Tongue (tissue), 2 donors: ENCODE data around the gene LONP1. TPM values are rescaled to one million over a fixed set of nuclear protein-coding genes. Genes with fewer than 3 reads are reported as not detected.
A peak's percentile ranks its signal among the peaks of the same experiment; 100 is the strongest.
"Not testable (repeated sequence)": the region's sequence is repeated elsewhere in the genome, so short reads cannot be mapped to it uniquely, and the experiment has no call there.

ENCODE experiments used
- DNase-seq: peaks from one replicate; pipeline ENCODE4 v3.0.0-alpha.2; 2015
- total RNA-seq: library from RNA; depleted of rRNA; stranded (reverse); fragments of >200 nt; gene quantifications from one replicate; pipeline ENCODE4 v1.2.3, GENCODE V29; 2014

The LONP1 gene, protein sequence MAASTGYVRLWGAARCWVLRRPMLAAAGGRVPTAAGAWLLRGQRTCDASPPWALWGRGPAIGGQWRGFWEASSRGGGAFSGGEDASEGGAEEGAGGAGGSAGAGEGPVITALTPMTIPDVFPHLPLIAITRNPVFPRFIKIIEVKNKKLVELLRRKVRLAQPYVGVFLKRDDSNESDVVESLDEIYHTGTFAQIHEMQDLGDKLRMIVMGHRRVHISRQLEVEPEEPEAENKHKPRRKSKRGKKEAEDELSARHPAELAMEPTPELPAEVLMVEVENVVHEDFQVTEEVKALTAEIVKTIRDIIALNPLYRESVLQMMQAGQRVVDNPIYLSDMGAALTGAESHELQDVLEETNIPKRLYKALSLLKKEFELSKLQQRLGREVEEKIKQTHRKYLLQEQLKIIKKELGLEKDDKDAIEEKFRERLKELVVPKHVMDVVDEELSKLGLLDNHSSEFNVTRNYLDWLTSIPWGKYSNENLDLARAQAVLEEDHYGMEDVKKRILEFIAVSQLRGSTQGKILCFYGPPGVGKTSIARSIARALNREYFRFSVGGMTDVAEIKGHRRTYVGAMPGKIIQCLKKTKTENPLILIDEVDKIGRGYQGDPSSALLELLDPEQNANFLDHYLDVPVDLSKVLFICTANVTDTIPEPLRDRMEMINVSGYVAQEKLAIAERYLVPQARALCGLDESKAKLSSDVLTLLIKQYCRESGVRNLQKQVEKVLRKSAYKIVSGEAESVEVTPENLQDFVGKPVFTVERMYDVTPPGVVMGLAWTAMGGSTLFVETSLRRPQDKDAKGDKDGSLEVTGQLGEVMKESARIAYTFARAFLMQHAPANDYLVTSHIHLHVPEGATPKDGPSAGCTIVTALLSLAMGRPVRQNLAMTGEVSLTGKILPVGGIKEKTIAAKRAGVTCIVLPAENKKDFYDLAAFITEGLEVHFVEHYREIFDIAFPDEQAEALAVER
- 55.7 TPM for total RNA-seq

DNA sequence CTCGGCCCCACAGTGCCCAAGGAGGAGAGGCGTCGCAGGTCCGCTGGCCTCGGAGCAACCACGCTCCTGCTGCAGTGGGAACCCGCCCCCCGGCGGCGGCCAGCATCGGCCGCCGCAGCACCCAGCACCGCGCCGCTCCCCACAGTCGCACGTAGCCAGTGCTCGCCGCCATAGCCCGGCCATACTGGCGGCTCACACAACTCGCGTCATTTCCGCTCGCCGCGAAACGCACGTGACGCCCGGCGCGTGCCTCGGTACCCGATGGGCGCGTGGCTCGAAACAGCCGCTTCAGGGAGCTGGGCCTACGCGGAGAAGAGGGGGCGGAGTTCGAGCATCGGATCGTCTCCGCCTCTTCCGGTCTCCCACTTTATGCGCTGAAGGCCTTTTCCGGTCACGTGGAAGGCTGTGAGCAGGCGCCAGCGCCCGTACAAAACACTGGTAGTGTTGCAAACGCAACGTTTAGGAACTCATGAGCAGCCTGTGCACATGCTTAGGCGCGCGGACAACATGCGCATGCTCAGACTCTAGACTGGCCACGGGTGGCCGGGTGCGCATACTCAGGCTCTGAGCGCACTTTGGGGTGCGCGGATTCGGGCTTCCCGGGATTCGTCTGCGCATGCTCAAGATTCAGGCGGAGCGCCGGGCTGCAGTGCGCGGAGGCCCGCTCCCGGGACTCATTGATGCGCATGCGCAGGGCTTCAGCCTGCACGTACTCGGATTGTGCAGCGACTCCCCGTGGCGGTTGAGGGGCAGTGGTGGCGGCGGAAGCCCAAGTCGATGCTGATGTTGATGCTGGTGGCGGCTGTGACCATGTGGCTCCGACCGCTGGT is at the start of gene LONP1, which contains the start of gene CATSPERD:
LONP1 (minus strand) TSS at position 186 of the 830 bp plus-strand sequence; CDS start at position 172, 14 bp downstream.
CATSPERD (plus strand) TSS at position 677 of the 830 bp plus-strand sequence; CDS start at position 778, 101 bp downstream.
- peak; percentile 100 for DNase-seq

DNA sequence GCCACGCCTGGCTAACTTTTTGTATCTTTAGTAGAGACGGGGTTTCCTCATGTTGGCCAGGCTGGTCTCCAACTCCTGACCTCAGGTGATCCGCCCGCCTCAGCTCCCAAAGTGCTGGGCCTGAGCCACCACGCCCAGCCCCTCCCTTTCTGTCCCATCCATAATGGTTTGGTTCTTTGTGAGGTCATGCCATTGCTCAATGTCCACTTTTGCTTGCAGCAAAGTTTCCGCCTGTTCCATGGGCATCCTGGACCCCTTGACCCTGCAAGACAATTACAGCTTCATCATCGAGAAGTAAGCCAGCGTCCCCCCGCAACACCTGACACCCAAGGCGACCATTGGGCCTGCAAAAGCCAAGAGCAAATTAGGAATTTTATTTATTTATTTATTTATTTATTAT is 48.0 kb upstream of the LONP1 start:
- no peak for DNase-seq

DNA sequence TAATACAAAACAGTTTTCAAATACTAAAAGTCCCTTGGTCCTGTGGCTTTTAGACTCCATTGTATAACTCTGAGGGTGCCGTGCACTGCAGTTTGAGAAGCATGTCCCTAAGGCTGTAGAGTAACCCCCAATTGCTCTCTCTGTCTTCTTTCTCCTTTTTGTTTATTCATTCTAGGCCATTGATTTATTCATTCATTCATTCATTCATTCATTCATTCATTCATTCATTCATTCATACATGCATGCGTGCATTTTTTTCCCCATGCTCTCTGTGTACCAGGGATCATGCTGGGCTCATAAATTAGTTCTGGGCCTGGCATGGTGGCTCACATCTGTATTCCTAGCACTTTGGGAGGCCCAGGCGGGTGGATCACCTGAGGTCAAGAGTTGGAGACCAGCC is 45.3 kb upstream of the LONP1 start:
- no peak for DNase-seq

DNA sequence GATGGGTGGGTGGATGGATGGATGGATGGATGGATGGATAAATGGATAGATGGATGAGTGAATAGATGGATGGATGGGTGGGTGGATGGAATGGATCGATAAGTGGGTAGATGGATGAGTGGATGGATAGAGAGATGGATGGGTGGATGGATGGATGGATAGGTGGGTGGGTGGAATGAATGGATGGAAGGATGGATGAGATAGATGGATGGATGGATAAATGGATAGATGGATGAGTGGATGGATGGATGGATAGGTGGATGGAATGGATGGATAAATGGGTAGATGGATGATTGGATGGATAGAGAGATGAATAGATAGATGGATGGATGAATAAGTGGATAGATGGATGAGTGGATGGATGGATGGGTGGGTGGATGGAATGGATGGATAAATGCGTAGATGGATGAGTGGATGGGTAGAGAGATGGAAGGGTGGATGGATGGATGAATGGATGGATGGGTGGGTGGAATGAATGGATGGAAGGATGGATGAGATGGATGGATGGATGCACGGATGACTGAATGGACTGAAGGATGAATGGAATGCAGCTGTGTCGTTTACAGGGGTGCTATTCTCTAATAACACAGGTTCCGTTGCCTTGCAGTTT is 42.8 kb upstream of the LONP1 start:
- no peak for DNase-seq

DNA sequence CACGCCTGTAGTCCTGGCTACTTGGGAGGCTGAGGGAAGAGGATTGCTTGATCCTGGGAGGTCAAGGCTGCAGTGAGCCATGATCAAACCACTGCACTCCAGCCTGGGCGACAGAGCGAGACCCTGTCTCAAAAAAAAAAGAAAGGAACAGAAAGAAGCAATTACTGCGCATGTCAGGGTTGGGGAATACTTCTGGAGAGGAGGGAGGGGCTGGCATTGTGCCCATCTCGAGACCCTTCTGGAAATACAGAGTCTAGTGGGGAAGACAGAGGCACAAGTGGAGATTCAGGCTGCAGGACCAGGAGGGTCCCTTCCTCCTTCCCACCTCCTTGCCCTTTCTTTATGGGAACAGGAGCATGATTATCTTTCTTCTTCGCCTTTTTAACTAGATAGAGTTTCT is 33.8 kb upstream of the LONP1 start:
- DNase-seq: no peak

DNA sequence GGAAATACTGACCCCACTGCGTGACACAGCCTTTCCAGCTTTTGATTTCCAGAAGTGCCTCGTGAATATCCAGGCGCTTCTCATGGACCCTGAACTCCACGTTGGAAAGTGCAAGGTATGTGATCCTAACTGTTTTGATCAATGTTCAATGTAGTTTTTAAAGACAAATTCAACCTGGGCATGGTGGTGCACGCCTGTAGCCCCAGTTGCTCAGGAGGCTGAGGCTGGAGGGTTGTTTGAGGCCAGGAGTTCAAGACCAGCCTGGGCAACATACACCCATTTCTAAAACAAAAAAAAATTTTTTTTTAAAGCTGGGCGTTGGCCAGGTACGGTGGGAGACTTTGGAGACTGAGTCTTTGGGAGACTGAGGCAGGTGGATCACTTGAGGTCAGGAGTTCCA is 31.8 kb upstream of the LONP1 start:
- DNase-seq: no peak

DNA sequence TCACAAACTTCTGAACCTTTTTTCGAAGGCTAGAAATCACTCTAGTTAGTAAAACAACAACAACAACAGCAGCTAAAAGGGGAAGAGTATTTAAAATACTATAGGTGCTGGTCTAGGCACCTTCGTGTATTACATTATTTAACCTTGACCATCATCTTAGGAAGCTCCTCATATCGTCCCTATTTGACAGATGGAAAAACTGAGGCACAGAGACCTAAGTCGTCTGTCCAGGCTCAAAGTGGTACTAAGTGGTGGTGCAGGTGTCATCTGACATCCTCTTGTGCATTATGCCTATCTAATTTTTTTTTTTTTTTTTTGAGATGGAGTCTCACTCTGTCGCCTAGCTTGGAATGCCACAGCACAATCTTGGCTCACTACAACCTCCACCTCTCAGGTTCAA is 29.6 kb upstream of the LONP1 start:
- no peak for DNase-seq

DNA sequence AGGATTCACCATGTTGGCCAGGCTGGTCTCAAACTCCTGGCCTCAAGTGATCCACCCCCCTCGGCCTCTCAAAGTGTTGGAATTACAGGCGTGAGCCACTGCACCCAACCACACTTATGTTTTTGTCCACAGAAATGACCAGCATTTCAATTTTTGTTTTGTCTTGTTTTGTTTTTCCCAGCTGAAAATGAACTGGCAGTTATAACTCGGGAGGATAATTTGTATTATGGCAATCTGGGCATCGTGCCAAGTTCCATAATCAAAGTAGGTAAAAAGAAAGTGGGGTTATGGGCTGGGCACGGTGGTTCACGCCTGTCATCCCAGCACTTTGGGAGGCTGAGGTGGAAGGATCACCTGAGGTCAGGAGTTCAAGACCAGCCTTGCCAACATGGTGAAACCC is 29.0 kb upstream of the LONP1 start:
- not testable (repeated sequence) for DNase-seq

DNA sequence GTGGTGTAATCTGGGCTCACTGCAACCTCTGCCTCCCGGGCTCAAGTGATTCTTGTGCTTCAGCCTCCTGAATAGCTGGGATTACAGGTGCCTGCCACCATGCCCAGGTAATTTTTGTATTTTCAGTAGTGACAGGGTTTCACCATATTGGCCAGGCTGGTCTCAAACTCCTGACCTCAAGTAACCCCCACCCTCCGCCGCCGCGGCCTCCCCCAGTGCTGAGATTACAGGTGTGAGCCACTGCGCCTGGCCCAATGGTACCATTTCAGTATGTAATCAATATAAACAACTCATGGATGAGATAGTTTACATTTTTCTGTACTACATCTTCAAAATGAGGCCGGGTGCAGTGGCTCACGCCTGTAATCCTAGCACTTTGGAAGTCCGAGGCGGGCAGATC is 25.1 kb upstream of the LONP1 start:
- not testable (repeated sequence) for DNase-seq

DNA sequence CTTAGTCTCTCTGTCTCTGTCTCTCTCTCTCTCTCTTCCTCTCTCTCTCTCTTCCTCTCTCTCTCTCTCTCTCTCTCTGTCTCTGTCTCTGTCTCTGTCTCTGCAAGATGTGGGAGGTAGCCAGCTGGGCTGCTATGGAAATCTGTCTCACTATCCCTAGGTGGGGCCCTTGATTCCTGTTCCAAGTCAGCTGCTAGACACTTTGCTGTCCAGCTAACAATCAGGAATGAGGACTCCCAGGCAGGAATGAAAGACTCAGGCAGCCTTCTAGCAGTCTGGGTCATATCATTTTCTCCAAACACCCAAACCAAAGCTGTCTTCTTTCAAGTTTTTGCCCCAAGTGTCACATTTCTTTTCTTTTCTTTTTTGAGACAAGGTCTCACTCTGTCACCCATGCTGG is 23.7 kb upstream of the LONP1 start:
- no peak for DNase-seq

DNA sequence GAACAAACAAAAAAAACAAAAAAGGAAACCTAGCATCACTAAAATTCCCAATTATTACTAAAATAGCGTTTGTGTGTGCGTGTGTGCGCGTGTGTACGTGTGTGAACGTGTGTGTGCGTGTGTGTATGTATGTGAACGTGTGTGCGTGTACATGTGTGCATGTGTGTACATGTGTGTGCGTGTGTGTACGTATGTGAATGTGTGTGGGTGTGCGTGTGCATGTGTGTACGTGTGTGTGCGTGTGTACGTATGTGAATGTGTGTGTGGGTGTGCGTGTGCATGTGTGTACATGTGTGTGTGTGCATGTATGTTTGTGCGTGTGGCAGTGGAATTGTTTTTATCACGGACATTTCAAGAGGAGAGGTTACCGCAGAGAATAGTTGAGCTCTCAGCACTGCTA is 22.1 kb upstream of the LONP1 start:
- no peak for DNase-seq

DNA sequence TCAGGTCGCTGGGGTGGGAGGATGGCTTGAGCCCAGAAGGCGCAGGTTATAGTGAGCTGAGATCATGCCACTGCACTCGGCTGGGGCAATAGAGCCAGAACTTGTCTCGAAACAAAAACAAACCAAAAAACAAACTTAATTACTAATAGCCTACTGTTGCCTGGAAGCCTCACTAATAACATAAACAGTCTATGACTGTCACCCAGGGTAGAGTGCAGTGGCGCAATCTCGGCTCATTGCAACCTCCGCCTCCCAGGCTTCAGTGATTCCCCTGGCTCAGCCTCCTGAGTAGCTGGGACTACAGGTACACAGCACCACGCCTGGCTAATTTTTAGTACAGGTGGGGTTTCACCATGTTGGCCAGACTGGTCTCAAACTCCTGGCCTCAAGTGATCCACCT is 18.5 kb upstream of the LONP1 start:
- DNase-seq: no peak

DNA sequence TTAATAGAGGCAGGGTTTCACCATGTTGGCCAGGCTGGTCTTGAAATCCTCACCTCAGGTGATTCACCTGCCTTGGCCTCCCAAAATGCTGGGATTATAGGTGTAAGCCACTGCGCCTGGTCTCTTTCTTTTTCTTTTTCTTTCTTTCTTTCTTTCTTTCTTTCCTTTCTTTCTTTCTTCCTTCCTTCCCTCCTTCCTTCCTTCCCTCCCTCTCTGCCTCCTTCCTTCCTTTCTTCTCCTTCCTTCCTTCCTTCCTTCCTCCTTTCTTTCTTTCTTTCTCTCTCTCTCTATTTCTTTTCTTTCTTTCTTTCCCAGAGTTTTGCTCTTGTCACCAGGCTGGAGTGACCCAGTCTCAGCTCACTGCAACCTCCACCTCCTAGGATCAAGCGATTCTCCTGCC is 13.2 kb upstream of the LONP1 start:
- DNase-seq: not testable (repeated sequence)

DNA sequence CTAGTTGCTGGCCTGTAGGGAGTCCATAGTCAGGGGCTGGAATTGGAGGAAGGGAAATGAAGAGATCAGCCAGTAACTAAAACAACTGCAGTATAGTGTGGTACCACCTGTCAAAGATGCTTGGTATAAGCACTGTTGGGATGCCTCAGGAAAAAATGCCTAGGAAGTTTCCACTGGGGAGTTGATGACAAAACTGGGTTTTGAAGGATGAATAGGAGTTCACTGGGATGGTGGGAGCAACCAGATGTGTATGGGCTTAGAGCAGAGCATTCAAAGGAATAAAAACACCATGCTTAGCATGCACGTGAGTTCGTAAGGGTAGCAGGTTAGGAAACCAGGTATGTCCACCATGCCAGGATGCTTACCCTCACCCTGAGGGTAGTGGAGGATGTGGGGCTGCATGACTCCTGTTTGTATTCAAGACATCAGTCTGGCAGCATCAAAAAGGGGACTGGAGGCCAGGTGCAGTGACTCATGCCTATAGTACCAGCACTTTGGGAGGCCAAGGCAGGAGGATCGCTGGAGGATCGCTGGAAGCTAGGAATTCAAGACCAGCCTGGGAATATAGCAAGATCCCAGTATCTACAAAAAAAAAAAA is 7.6 kb upstream of the LONP1 start:
- no peak for DNase-seq

DNA sequence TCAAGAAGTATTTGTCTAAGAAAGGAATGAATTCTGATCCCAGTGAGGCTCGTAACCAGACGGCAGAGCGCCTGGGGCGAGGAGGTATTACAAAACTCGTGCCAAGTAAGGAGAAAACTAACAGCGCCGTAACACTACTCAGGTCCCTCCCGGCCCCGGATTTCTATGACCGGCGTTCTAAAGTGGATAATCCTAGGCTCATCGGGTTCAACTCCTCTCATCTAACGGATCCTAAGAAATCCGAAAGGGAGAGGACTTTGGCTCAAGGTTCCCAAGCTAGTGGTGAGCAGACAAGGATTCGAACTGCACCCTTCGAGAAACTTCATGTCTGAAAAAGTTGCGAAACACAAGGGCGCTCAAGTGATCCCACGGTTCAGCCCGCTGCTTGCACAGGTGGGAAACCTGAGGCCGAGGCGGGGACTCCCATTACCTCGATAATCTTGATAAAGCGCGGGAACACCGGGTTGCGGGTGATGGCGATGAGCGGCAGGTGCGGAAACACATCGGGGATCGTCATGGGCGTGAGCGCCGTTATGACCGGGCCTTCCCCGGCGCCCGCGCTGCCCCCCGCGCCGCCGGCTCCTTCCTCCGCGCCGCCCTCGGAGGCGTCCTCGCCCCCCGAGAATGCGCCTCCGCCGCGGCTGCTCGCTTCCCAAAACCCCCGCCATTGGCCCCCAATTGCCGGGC is 529 bp downstream of the LONP1 start:
- DNase-seq: no peak

DNA sequence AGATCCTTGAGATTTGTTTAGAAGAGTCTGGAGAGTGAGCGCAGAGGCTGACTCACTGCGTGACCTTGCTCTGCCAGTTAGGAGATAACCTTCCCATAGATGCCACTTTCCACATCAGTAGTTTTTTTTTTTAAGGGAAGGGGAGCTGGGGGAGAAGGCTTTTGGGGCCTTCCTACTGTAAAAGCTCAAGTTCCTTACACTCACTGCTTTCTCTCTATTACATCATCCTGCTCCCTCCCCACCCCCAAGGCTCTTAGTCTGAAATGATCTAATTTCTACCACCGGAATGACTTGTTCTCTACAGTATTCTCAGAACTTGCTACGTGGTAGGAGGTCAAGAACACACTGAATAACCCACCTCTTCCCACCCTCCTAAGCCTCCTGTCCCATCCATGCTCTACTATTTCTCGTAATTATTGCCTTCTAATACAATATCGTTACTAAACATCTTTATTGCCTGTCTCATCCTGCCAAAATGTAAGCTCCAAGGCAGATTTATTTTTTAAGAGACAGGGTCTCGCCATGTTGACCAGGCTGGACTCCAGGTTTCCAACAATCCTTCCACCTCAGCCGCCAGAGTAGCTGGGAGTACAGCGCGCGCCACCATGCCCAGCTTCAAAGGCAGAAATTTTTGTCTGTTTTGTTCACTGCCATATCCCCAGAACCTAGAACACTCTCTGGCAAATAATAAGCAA is 1.2 kb downstream of the LONP1 start:
- DNase-seq: no peak

DNA sequence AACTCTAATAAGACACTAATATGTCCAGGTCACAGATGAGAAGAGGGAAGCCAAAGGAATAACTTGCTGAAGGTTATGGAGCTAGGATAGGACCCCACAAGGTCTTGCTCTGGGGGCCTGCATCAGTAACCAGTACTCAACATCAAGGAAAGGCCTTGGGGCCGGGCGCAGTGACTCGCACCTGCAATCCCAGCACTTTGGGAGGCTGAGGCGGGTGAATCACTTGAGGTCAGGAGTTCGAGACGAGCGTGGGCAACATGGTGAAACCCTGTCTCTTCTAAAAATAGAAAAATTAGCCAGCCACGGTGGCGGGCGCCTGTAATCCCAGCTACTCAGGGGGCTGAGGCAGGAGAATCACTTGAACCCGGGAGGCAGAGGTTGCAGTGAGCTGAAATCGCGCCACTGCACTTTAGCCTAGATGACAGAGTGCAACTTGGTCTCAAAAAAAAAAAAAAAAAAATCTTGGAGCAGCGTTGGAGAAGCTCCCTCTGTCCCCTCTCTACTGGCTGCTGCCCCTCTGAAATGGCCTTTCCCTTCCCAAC is 1.8 kb downstream of the LONP1 start:
- DNase-seq: no peak

DNA sequence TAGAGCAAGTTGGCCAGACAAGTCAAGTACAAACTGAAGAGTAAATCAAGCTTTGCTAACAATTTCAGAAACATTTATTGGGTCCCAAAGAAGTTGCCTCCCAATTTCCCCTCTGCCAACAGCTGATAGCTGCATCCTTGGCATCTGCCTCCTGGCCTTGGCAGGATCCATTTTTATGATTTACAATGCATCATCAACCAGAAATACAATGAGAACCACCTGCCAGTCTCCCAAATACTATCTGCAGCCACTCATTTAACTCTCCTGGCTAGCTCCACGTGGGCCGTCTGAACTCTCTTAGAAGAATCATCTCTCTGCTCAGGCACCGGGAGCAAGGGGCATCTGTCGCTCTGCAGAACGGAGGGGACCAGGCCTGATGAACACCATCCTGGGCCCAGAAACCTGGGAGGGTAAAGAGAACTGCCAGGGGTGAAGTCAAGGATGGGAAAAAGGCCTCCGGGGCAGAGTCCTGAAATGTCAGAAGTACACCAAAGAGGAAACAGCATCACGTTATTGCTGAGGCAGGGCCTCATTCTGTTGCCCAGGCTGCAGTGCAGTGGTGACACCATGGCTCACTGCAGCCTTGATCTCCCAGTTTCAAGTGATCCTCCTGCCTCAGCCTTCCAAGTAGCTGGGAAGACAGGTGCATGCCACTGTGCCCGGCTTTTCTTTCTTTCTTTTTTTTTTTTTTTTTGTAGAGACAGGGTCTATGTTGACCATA is 2.6 kb downstream of the LONP1 start:
- DNase-seq: no peak

DNA sequence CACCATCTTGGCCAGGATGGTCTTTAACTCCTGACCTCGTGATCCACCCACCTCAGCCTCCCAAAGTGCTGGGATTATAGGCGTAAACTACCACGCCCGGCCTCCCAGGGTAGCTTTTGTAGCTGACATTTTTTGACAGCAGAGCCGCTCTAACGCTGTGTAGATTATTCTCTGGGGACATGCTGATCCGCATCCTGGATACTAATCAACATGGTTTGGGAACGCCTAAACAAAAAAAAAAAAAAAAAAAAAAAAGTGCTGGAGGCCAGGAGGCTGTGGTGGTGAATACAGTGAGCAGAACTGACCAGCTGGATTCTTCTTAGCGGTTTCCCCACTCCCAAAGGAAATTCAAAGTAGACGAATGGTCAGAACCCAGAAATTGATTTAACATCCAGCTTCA is 5.1 kb downstream of the LONP1 start:
- DNase-seq: no peak
